ENCODE measurements around the gene AHRR. TPM values are rescaled to one million over a fixed set of nuclear protein-coding genes. Genes with fewer than 3 reads are reported as not detected.
A peak's percentile ranks its signal among the peaks of the same experiment; 100 is the strongest.

The AHRR gene
- total RNA-seq, 1 donor: 0.31 TPM

DNA sequence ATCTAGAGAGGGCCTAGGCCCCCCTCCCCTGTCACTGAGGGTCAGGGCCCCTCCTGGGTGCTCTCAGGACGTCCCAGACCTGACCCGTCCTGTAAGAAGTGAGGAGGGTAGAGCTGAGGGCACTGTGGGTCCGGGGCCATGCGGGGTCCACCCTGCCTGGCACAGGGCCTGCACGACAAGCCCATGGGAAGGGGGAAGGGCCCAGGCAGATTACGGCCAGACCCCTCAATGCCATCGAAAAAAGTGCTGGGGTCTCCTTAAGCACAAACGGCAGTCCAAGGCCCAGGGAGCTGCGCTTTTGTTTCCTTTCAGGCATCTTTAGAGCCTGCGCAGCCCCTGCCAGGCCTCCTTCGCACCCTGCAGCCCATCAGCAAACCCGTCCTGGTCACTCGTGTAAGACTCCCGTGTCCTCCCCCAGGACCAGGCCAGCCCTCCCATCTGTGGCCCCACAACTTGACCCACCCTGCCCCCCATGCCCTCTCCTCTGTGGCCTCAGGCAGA, 117.0 kb downstream of the AHRR start:
- Histone ChIP-seq H3K27me3 (ENCODE audit: insufficient read depth, low read length) (no peaks in the 10 kb centered on the region), H3K9me3 (ENCODE audit: low read depth, low read length) (no peaks in the 10 kb centered on the region), H3K4me1 (ENCODE audit: insufficient read depth, low read length) (peaks cover 10% of the 10 kb centered on the region), H3K4me3 (ENCODE audit: low read length) (no peak overlapping the region)

DNA sequence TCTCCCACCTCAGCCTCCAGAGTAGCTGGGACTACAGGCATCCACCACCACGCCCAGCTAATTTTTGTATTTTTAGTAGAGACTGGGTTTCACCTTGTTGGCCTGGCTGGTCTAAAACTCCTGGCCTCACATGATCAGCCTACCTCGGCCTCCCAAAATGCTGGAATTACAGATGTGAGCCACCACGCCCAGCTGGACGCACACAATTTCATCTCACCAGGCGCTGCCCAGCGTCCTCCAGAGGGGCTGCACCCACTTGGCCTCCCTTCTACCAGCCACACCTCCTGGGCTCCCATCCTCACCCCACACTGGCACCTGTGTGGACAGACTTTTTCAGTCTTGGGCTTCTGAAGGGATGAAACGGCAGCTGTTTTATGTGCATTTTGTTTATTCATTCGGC, 117.7 kb downstream of the AHRR start:
- no peaks in the 10 kb centered on the region for H3K27me3 ChIP-seq (ENCODE audit: insufficient read depth, low read length)

DNA sequence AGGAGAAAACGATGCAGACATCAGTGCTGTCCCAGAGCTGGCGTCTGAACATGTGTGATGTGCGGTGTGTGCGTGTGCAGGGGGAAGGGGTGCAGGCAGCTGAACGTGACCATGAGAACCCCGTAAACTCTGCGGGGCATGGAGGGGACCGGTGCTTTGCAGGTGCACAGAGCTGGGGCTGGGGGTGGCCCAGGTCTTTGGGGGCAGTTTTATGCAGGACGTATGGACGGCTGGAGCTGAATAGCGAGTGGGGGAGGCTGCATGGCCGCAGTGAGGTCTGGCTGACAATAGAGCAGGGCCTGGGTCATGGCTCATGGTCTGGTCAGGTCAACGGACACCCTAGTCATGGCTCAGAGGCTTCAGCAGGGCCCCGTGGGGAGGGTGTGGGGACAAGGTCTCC, 118.1 kb downstream of the AHRR start:
- no peak overlapping the region for H3K4me3 ChIP-seq (ENCODE audit: low read length)
- no peaks in the 10 kb centered on the region for H3K9me3 ChIP-seq (ENCODE audit: low read depth, low read length)
- peaks cover 21% of the 10 kb centered on the region for H3K4me1 ChIP-seq (ENCODE audit: insufficient read depth, low read length)
- H3K27me3 ChIP-seq (ENCODE audit: insufficient read depth, low read length): no peaks in the 10 kb centered on the region

More for the DNA sequence above, 117.7 kb downstream of the AHRR start:
- H3K9me3 ChIP-seq (ENCODE audit: low read depth, low read length): no peaks in the 10 kb centered on the region
- peaks cover 16% of the 10 kb centered on the region for H3K4me1 ChIP-seq (ENCODE audit: insufficient read depth, low read length)
- no peak overlapping the region for H3K4me3 ChIP-seq (ENCODE audit: low read length)

DNA sequence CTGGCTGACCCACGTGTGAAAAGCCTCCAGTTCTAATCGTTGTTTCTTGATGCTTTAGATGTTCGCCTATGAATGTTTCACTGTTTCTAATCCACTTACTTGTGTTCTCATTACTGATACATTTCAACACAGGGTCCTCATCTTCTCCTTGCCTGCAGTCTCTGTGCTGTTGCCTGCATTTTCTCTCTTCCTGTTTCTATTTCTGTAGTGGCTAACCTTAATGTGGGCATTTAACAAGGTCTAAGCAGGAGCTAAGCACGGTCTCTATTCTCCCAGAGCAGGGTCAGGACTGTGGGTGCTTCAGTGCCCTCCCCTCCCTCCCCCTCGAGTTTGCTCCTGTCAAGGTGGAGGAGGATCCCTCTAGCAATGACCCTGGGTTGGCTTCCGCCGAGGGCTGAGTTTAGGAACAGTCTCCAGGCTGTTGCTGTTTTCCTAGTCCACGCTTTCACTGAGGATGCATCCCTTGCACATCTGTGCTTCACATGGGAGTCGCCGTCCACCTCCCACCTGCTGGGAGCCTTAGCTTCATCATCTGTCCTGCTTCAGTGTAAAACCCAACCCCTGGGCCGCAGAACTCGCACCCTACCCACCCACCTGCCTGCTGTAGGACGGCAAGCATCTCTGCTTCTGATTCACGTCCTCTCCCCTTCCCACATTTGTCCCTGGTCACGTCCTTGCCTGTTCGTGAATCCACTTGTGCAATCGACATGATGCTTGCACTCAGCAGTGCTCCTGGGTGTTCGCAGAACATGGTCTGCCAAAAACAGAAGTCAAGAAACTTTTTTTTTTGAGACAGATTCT, 119.1 kb downstream of the AHRR start:
- H3K27me3 ChIP-seq (ENCODE audit: insufficient read depth, low read length): no peaks in the 10 kb centered on the region
- H3K4me3 ChIP-seq (ENCODE audit: low read length): no peak overlapping the region
- H3K4me1 ChIP-seq (ENCODE audit: insufficient read depth, low read length): peaks cover 22% of the 10 kb centered on the region
- no peaks in the 10 kb centered on the region for H3K9me3 ChIP-seq (ENCODE audit: low read depth, low read length)

DNA sequence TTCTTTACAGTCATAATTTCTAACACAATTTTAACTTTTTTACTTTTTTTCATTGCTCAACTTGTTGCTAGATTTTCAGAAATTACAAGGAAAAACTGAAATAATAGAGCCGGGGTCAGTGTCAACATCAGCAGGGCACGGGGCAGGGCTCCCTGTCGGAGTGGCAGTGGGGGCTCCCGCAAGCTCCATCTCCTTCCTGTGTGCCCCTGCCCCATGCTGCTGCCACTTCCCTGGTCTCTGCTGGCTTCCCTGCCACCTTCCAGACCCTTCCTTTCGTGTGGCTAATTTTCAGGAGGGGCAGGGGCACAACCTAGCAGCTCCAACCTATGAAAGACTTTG, 120.5 kb downstream of the AHRR start:
- H3K4me3 ChIP-seq (ENCODE audit: low read length): no peak overlapping the region
- no peaks in the 10 kb centered on the region for H3K27me3 ChIP-seq (ENCODE audit: insufficient read depth, low read length)
- peaks cover 23% of the 10 kb centered on the region for H3K4me1 ChIP-seq (ENCODE audit: insufficient read depth, low read length)
- H3K9me3 ChIP-seq (ENCODE audit: low read depth, low read length): no peaks in the 10 kb centered on the region

DNA sequence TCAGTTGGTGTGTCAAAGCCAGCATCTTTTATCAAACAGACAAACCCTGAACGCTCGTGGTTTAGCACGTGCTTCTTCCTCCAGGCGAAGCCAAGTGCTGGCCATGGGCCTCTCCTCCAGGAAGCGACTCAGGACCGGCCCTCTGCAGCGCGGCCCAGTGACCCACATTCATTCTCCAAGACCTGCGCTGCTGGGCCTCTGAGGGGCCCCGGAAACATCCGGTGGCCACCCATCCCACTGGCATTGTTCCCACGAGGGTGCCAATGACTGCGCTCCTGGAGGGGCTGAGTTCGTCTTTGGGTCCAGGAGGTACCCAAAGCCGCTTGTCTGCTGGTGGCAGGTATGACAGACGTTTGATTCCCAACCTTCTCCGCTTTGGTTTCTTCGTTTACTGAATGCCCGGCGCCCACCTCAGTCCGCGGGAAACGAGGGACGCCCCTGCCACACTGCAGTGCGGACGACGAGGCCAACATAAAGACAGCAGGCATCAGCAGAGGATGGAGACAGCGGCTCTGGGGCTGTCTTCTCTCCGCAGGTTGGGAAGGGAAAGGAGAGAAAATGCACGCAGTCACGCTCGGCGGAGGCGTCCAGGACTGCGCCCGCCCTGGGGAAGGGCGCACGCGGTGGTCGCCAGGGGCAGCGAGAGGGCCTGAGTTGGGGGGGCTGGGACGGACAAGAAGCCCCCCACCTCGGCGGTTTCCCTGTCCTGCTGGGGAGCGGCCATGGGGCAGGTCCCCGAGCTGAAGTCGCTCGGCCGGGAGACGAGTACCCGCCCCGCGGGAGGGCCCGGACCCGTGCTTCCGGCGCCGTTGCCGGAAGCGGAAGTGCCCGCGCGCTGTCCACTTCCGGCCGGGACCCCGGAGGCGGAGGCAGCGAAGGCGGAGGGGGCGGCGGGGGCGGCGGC, 121.1 kb downstream of the AHRR start, which contains the start of gene EXOC3:
TSS of gene EXOC3 (plus strand) at position 842 of the 904 bp plus-strand sequence. CDS start 3,030 bp downstream, outside the sequence.
- Histone ChIP-seq H3K9me3 (ENCODE audit: low read depth, low read length) (no peaks in the 10 kb centered on the region), H3K4me3 (ENCODE audit: low read length) (peak within 1 kb of the TSS; percentile 83), H3K27me3 (ENCODE audit: insufficient read depth, low read length) (no peaks in the 10 kb centered on the region), H3K4me1 (ENCODE audit: insufficient read depth, low read length) (peaks cover 29% of the 10 kb centered on the region)

DNA sequence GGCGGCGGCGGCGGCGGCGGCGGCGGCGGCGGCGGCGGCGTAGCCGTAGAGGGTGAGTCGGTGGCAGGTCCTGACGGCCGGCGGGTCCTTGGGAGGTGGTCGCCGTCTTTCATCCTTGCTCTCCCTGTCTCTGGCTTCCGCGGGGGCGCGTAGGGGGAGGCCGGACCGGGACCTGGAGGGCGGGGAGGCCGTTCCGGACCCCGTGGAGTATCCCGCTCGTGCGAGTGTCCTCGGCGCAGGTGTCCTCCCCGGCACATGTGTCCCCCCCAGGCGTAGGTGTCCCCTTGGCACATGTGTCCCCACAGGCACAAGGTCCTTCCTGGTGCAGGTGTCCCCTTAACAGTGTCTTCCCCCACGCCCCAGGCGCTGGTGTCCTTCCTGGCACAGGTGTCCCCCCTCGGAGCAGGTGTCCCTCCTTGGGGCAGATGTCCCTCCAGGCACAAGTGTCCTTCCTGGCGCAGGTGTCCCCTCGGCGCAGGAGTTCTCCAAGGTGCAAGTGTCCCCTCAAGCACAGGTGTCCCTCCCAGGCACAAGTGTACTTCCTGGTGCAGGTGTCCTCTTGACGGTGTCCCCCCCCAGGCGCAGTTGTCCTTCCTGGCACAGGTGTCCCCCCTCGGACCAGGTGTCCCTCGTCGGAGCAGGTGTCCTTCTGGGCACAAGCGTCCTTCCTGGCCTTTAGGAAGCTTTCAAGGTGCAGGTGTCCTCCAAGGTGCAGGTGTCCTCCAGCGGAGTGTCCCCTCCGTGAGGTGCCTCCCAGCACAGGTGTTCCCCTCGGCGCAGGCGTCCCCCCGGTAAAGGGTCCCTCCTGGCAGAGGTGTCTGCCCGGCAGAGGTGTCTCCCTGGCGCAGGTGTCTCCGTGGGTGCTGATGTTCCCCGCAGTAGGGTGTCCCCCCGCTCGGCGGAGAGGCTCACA, 122.0 kb downstream of the AHRR start:
- Histone ChIP-seq H3K4me3 (ENCODE audit: low read length) (peak overlapping the region; percentile 83), H3K4me1 (ENCODE audit: insufficient read depth, low read length) (peaks cover 38% of the 10 kb centered on the region)

DNA sequence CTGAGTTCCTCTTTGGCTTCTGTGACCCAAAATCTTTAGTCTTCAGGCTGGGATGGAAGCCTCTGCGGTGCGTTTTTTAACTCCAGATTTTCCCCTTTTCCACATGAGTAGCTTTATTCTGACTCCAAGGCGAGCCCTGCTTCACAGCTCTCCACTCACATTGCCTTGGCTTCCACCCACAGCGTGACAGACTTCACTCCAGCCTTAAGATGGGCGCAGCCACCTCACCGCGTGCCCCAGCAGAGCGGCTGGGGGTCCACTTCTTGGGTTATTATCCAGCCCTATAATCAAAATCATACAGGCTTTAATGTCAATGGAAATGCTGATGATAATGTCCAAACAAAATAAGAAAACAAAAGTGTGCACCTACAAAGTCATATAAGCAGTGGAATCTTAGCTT, 122.7 kb downstream of the AHRR start:
- Histone ChIP-seq H3K4me1 (ENCODE audit: insufficient read depth, low read length) (peaks cover 41% of the 10 kb centered on the region), H3K9me3 (ENCODE audit: low read depth, low read length) (no peaks in the 10 kb centered on the region), H3K4me3 (ENCODE audit: low read length) (no peak overlapping the region), H3K27me3 (ENCODE audit: insufficient read depth, low read length) (no peaks in the 10 kb centered on the region)

More for the DNA sequence above, 122.0 kb downstream of the AHRR start:
- H3K27me3 ChIP-seq (ENCODE audit: insufficient read depth, low read length): no peaks in the 10 kb centered on the region
- no peaks in the 10 kb centered on the region for H3K9me3 ChIP-seq (ENCODE audit: low read depth, low read length)

DNA sequence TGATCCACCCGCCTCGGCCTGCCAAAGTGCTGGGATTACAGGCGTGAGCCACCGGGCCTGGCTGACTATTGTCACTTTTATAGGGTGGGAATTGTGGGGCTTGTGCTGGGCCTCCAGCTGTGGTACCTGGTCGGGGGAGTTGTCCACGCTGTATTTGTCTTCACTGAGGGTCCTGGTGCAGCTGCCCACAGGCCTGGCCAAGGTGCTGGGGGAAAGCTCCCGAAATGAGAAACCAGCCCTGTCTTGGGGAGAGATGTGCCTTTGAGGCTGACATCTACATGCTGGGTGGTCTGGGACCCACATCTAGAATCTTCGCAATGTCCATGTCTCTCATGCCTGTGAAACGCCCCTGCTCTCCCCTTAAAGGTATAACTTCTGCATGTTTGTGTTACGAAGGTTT, 124.1 kb downstream of the AHRR start:
- no peaks in the 10 kb centered on the region for H3K9me3 ChIP-seq (ENCODE audit: low read depth, low read length)
- peaks cover 41% of the 10 kb centered on the region for H3K4me1 ChIP-seq (ENCODE audit: insufficient read depth, low read length)

DNA sequence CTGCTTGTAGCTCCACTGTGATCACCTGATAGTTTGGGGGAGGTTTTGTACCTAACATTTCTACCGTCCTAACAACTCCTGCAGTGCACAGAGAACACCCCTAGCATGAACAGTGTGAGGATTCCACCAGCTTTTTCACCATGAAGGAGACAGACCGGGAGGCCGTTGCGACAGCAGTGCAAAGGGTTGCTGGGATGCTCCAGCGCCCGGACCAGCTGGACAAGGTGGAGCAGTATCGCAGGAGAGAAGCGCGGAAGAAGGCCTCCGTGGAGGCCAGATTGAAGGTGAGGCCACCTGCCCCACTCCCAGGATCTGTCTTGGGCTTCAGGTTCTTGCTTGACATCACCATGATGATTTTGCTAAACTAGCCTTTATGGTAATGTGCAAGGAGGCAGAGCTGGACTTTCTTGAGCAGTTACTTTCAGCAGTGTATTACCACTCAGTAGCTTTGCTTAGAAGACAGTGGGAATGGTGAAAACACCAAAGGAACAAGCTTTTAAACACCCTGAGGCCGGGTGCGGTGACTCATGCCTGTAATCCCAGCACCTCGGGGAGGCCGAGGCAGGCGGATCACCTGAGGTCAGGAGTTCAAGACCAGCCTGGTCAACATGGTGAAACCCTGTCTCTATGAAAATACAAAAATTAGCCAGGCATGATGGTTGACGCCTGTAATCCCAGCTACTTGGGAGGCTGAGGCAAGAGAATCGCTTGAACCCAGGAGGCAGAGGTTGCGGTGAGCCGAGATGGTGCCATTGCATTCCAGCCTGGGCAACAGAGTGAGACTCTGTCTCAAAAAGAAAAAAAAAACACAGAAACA, 124.8 kb downstream of the AHRR start:
- no peak overlapping the region for H3K4me3 ChIP-seq (ENCODE audit: low read length)
- H3K27me3 ChIP-seq (ENCODE audit: insufficient read depth, low read length): no peaks in the 10 kb centered on the region
- H3K4me1 ChIP-seq (ENCODE audit: insufficient read depth, low read length): peaks cover 41% of the 10 kb centered on the region

More for the DNA sequence above, 124.1 kb downstream of the AHRR start:
- Histone ChIP-seq H3K4me3 (ENCODE audit: low read length) (no peak overlapping the region), H3K27me3 (ENCODE audit: insufficient read depth, low read length) (no peaks in the 10 kb centered on the region)

DNA sequence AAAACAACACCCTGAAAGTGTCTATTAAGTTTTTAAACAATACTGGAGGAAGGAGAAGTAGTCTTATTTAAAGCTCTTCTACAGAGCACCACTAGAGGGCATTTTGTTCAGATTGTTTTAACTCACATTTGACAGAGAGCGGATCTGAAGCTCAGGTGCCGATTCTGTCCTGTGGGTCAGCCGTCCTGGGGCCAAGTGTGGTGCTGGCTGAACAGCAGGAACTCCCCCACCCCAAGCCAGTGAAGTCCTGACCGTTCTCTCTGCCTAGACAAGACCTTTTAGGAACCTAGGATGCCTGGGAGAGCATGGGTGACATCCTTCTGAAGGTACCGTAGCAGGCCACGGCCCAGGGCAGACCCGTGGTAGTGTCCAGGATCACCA, 125.4 kb downstream of the AHRR start:
- no peaks in the 10 kb centered on the region for H3K27me3 ChIP-seq (ENCODE audit: insufficient read depth, low read length)
- peaks cover 5% of the 10 kb centered on the region for H3K9me3 ChIP-seq (ENCODE audit: low read depth, low read length)
- no peak overlapping the region for H3K4me3 ChIP-seq (ENCODE audit: low read length)
- peaks cover 41% of the 10 kb centered on the region for H3K4me1 ChIP-seq (ENCODE audit: insufficient read depth, low read length)

More for the DNA sequence above, 124.8 kb downstream of the AHRR start:
- no peaks in the 10 kb centered on the region for H3K9me3 ChIP-seq (ENCODE audit: low read depth, low read length)

DNA sequence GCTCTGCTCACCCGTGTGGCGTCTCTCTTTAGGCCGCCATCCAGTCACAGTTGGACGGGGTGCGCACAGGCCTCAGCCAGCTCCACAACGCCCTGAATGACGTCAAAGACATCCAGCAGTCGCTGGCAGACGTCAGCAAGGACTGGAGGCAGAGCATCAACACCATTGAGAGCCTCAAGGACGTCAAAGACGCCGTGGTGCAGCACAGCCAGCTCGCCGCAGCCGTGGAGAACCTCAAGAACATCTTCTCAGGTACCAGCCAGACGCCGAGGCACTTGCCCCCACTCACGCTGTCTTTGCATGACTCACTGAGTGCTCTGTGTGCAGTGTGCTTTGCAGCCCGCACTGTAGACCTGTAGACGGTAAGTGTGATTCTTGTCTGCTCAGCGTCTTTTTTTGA, 126.0 kb downstream of the AHRR start:
- no peak overlapping the region for H3K4me3 ChIP-seq (ENCODE audit: low read length)
- H3K9me3 ChIP-seq (ENCODE audit: low read depth, low read length): peaks cover 11% of the 10 kb centered on the region
- no peaks in the 10 kb centered on the region for H3K27me3 ChIP-seq (ENCODE audit: insufficient read depth, low read length)
- H3K4me1 ChIP-seq (ENCODE audit: insufficient read depth, low read length): peaks cover 35% of the 10 kb centered on the region

DNA sequence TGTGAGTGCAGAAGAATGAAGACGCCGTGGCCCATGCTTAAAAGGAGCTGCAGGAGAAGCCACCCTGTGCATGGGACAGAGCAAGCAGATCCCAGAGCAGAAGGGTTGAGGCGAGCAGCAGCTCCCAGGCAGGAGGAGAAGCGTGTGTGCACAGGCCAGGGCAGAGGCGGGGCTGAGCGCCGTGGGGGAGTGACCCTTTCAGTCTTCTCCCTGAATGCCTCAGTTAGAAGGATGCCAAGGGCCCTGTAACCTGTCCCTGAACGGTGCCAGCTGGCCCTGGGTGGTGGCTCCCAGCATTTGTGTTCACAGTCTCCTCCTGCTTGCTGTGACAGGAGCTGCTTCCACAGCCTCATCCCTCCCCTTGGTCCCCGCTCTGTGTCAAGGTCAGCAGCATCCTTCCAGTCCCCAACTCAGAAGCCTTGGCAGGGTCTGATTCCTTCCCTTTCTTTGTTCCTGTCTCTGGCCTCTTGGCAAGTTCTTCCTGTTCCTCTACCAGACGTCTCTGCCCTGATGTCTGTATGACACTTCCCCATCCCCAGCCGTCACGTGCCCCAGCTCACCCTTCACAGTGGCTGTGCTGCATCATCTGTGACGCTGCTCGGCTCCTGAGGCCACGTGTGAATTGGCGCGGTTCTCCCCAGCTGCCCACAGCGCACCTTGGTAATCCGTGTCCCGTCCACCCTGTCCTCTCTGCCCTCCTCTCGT, 126.7 kb downstream of the AHRR start:
- Histone ChIP-seq H3K9me3 (ENCODE audit: low read depth, low read length) (peaks cover 11% of the 10 kb centered on the region), H3K4me1 (ENCODE audit: insufficient read depth, low read length) (peaks cover 33% of the 10 kb centered on the region), H3K27me3 (ENCODE audit: insufficient read depth, low read length) (no peaks in the 10 kb centered on the region), H3K4me3 (ENCODE audit: low read length) (no peak overlapping the region)

Measured in mononuclear cell (primary cell).